Measurements from ENCODE around the gene CHRNA4.
A peak's percentile ranks its signal among the peaks of the same experiment; 100 is the strongest.
"Not testable (repeated sequence)": the region's sequence is repeated elsewhere in the genome, so short reads cannot be mapped to it uniquely, and the experiment has no call there.

CHRNA4 gene

DNA sequence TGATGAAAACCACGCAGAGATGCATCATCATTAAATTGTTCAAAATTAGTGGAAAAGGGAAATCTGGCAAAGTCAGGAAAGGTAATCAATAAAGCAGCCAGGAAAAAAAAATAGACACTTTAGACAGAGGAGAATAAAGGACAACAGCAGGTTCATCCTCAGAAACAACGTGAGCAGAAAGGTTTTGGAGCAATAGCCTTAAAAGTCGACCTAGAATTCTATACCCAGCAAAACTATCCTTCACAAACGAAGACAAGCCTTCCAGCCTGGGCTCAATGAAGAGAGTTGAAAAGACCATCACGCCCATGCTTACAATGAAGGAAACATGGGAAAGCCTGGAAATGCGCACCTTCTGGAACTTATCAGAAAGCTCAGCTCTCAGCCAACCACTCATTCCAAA is 24.7 kb upstream of the CHRNA4 start:
- no peak for TF ChIP-seq CTCF (IDR thresholded peaks at IDR 0.05; ENCODE audit: insufficient read depth, low read length, missing control alignments)
- ChIA-PET POLR2A (no interaction called here), CTCF (no interaction called here)
- no peak overlapping the region for H3K4me3 ChIP-seq (ENCODE audit: low read depth, low read length)
- DNase-seq (ENCODE audit: low read depth, low spot score): no peak

GRCh38 chr20:63384336-63384735 is 23.2 kb upstream of the CHRNA4 start:
- TF ChIP-seq CTCF (IDR thresholded peaks at IDR 0.05; ENCODE audit: insufficient read depth, low read length, missing control alignments): no peak
- H3K4me3 ChIP-seq (ENCODE audit: low read depth, low read length): no peak overlapping the region
- CTCF ChIA-PET: interaction anchor here (1.4 to 4.8 kb wide), 3 partner anchors 14 to 75 kb away, joined by 3 to 79 read pairs (median 16); no protein-coding TSS in a partner anchor
- POLR2A ChIA-PET: no interaction called here
- no peak for DNase-seq (ENCODE audit: low read depth, low spot score)

GRCh38 chr20:63383556-63383955 is 22.4 kb upstream of the CHRNA4 start:
- ChIA-PET CTCF (interaction anchor here (1.4 to 4.8 kb wide), 4 partner anchors 13 to 160 kb away, joined by 3 to 79 read pairs (median 28); no protein-coding TSS in a partner anchor), POLR2A (no interaction called here)
- no peak for TF ChIP-seq CTCF (IDR thresholded peaks at IDR 0.05; ENCODE audit: insufficient read depth, low read length, missing control alignments)
- no peak overlapping the region for H3K4me3 ChIP-seq (ENCODE audit: low read depth, low read length)
- no peak for DNase-seq (ENCODE audit: low read depth, low spot score)

- ChIA-PET CTCF (interaction anchor here (0.7 to 4.8 kb wide), 10 partner anchors 12 to 159 kb away, joined by 3 to 79 read pairs (median 4); no protein-coding TSS in a partner anchor), POLR2A (no interaction called here)
- TF ChIP-seq CTCF (IDR thresholded peaks at IDR 0.05; ENCODE audit: insufficient read depth, low read length, missing control alignments): no peak
- no peak for DNase-seq (ENCODE audit: low read depth, low spot score)
- no peak overlapping the region for H3K4me3 ChIP-seq (ENCODE audit: low read depth, low read length)
Measured at GRCh38 chr20:63382551-63383300, 21.6 kb upstream of the CHRNA4 start.

DNA sequence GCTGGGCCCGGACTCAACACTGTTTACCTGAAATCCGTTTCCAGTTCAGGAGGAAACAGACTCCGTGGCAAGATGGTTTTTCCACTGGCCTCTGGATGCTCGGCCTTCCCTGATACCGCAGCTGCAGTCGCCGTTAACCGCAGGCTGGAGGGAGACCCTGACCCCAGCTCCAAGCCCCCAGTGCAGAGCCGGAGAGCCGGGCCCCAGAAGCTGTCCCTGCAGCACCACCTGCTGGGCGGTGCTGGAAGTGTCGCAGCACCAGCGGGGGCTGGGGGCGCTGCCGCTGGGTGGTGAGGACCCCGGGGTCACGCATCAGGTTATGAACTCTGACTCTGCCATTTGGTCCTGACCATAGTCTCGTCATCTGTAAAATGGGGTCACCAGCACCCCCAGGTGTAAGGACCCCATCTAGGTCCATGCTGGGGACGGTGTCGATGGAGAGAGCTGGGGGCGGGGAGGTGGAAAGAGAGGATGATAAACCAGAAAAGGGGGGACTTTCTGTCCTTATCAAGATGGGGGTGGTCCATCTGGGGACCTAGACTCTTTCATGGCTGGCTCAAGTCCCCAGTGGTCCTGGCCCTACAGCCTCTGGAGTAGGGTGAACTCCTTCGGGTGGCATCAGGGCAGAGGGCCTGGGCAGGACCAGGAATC is 20.8 kb upstream of the CHRNA4 start:
- TF ChIP-seq CTCF (IDR thresholded peaks at IDR 0.05; ENCODE audit: insufficient read depth, low read length, missing control alignments): peak; percentile 94
- ChIA-PET CTCF (interaction anchor here (0.6 to 4.8 kb wide), 20 partner anchors 9 to 326 kb away, joined by 3 to 79 read pairs (median 4); no protein-coding TSS in a partner anchor), POLR2A (no interaction called here)
- DNase-seq (ENCODE audit: low read depth, low spot score): no peak
- H3K4me3 ChIP-seq (ENCODE audit: low read depth, low read length): no peak overlapping the region

DNA sequence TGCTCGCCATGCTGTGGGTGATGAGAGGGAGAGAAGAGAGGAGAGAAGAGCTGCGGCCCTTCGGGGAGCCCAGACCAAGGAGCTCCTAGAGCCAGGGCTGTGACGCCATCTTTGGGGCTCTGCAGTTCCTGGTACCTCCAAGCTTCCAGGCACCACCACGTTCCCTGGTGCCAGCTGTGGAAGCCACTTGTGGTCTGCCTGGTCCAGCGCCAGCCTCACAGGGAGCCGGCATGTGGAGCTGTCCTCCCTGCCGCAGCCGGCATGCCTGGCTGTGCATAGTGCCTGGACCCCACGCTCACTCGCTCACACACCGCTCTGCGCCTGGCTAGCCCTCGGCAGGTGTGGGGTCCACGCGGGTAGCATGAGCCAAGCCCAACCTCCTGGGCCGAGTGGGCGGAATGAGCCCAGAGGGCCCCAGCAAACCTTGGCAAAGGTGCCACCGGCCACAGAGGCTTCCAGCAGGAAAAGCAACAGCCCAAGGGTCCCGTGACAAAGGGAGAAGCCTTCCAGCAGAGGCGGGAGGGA is 19.3 kb upstream of the CHRNA4 start:
- DNase-seq (ENCODE audit: low read depth, low spot score): no peak
- H3K4me3 ChIP-seq (ENCODE audit: low read depth, low read length): no peak overlapping the region
- CTCF ChIA-PET: interaction anchor here (0.7 to 4.8 kb wide), 10 partner anchors 10 to 325 kb away, joined by 3 to 79 read pairs (median 7); no protein-coding TSS in a partner anchor
- POLR2A ChIA-PET: no interaction called here
- TF ChIP-seq CTCF (IDR thresholded peaks at IDR 0.05; ENCODE audit: insufficient read depth, low read length, missing control alignments): no peak

GRCh38 chr20:63379872-63380271 is 18.7 kb upstream of the CHRNA4 start:
- DNase-seq (ENCODE audit: low read depth, low spot score); H3K4me3 ChIP-seq (ENCODE audit: low read depth, low read length); POLR2A ChIA-PET: not testable (repeated sequence)
- CTCF ChIA-PET: interaction anchor here (1.0 to 4.8 kb wide), 6 partner anchors 11 to 324 kb away, joined by 3 to 79 read pairs (median 9); no protein-coding TSS in a partner anchor

Measured in AG04449 (cell line).